HG02759 (cell line): Measurements from ENCODE around the gene TTC28.
"Not testable (repeated sequence)": the region's sequence is repeated elsewhere in the genome, so short reads cannot be mapped to it uniquely, and the experiment has no call there.

Experiments
- ATAC-seq: cut with Tn5 transposase; IDR thresholded peaks from one replicate; pipeline ENCODE4 v1.9.1; 2021; ENCODE audit warnings: mild to moderate bottlenecking, moderate library complexity; ENCODE audit not compliant: unreplicated experiment

The TTC28 gene

GRCh38 chr22:28566920-28567499, 112.6 kb downstream of the TTC28 start:
- not testable (repeated sequence) for ATAC-seq

GRCh38 chr22:28563636-28564035, 116.0 kb downstream of the TTC28 start:
- ATAC-seq = no peak

DNA sequence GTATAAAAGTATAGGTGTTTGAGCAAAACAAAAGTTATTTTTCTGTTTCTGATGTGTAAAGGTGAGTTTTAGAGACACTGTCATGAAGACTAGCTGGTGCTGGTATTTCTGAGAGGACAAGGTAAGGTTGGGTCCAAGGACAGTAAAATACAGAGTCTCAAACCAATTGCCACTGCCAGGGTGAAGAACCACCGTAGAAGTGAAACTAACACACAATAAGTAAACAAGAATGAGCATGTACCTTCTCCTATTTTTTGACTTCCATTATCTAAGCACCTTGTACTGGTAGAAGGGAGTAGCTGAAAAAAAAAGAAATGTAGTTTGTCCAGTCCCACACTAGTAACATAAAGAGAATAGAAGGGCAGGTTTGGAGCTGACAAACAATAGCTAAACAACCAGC, 117.3 kb downstream of the TTC28 start:
- no peak for ATAC-seq

DNA sequence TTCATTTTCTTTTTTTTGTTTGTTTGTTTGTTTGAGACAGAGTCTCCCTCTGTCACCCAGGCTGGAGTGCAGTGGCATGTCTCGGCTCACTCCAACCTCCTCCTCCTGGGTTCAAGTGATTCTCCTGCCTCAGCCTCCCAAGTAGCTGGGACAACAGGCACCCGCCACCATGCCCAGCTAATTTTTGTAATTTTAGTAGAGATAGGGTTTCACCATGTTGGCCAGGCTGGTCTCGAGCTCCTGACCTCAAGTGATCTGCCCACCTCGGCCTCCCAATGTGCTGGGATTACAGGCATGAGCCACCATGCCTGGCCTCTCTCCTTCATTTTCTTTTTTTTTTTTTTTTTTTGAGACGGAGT, 118.9 kb downstream of the TTC28 start:
- ATAC-seq = not testable (repeated sequence)

DNA sequence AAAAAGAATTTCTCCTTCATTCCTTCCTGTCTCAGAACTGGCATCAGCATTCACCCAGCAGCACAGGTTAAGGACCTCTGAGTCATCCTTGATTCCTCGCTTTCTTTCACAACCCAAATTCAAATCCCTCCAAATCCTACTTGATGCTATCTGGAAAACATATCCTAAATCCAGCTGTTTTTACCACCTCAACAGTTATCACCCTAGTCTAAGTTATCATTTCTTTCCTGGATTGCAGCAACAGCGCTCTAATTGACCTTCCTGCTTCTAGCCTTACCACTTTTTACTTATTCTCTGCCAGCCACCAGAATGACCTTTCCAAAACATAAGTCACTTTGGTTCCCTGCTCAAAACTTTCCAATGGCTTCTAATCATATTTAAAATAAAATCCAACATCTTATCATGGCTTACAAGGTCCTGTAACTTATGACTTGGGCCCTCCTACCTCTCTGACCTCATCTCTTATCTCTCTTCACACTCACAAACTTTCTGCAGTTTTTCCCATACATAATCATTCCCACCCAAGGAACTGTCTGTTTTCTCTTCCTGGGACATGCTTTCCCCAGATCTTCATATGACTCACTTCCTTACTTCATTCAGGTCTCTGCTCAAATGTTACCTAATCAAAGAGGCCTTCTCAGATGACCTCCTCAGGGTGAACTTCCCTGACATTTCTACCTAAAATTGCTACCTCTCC, 119.4 kb downstream of the TTC28 start:
- ATAC-seq = no peak

DNA sequence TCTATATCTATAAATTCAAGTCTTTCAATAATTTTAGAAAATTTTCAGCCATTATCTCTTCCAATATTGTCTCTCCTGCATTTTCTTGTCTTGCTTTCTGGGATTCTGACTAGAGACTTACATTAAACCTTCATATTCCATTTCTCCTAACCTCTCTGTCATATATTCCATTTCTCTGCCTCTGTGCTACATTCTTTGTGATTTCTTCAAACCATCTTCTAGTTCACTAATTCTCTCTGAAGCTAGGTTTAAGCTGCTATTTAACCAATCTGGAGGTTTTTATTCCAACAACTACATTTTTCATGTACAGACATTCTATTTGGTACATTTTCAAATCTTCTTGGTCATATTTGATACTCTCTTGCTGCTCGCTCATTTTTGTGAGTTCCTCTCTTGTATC, 122.5 kb downstream of the TTC28 start:
- no peak for ATAC-seq

- not testable (repeated sequence) for ATAC-seq
These were observed 126.4 kb downstream of the TTC28 start for GRCh38 chr22:28553108-28553866.

DNA sequence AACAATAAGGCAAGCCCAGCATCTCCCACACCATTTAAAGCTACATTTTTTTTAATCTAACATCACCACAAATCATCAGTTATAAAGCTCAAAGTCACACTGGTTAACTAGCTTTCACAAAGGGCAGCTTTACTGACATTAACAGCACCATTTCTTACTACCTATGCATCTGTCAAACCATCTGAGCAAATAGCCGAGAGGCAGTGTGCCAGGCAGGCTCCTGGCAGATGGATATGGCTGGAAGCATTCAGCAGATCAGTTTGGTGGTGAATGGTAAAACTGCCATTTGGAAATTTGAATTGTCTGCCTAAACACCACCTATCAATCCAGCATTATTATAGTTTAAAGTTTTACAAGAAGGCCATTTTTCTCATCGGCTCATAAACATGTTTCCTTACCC, 131.2 kb downstream of the TTC28 start:
- no peak for ATAC-seq

GRCh38 chr22:28547132-28547842, 132.4 kb downstream of the TTC28 start:
- ATAC-seq = no peak

- no peak for ATAC-seq
These were observed 135.2 kb downstream of the TTC28 start for GRCh38 chr22:28544431-28544868.

DNA sequence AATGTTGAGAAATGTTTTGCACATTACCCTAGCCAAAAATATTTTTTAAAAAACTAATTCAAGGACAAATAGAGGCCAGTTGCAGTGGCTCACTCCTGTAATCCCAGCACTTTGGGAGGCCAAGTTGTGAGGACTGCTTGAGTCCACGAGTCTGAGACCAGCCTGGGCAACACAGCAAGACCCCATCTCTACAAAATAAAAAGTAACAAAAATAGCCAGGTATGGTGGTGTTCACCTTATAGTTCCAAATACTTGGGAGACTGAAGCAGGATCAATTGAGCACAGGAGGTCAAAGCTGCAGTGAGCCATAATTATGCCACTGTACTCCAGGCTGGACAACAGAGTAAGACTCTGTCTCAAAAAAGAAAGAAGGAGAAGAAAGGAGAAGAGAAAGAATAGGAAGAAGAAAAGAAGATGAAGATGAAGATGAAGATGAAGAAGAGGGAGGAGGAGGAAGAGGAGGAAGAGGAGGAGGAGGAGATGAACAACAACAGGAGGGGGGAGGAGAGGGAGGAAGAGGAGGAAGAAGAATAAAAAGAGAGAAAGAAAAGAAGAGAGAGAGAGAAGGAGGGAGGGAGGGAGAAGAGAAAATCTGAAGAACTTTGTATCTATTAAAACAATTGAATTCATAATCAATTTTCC, 136.5 kb downstream of the TTC28 start:
- no peak for ATAC-seq

GRCh38 chr22:28541137-28541536, 138.5 kb downstream of the TTC28 start:
- ATAC-seq = no peak

GRCh38 chr22:28538922-28539321, 140.7 kb downstream of the TTC28 start:
- no peak for ATAC-seq

DNA sequence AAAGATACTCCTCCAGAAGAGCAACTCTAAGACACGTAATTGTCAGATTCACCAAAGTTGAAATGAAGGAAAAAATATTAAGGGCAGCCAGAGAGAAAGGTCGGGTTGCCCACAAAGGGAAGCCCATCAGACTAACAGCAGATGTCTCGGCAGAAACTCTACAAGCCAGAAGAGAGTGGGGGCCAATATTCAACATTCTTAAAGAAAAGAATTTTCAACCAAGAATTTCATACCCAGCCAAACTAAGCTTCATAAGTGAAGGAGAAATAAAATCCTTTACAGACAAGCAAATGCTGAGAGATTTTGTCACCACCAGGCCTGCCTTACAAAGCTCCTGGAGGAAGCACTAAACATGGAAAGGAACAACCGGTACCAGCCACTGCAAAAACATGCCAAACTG, 149.1 kb downstream of the TTC28 start:
- ATAC-seq = not testable (repeated sequence)

DNA sequence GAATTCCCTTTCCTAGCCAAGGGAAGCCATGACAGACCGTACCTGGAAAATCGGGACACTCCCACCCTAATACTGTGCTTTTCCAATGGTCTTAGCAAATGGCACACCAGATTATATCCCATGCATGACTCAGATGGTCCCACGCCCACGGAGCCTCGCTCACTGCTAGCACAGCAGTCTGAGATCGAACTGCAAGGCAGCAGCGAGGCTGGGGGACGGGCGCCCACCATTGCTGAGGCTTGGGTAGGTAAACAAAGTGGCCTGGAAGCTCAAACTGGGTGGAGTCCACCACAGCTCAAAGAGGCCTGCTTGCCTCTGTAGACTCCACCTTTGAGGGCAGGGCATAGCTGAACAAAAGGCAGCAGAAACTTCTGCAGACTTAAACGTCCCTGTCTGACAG, 150.5 kb downstream of the TTC28 start:
- not testable (repeated sequence) for ATAC-seq

- no peak for ATAC-seq
These were observed 158.2 kb downstream of the TTC28 start for GRCh38 chr22:28521451-28521850.

- ATAC-seq = no peak
These were observed 165.3 kb downstream of the TTC28 start for GRCh38 chr22:28514321-28514821.

DNA sequence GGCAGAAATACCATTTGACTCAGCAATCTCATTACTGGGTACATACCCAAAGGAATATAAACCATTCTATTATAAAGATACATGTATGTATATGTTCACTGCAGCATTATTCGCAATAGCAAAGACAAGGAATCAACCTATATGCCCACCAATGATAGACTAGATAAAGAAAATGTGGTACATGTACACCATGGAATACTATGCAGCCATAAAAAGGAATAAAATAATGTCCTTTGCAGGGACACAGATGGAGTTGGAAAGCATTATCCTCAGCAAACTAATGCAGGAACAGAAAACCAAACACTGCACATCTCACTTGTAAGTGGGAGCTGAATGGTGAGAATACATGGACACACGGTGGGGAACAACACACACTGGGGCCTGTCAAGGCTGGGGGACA, 167.3 kb downstream of the TTC28 start:
- not testable (repeated sequence) for ATAC-seq

DNA sequence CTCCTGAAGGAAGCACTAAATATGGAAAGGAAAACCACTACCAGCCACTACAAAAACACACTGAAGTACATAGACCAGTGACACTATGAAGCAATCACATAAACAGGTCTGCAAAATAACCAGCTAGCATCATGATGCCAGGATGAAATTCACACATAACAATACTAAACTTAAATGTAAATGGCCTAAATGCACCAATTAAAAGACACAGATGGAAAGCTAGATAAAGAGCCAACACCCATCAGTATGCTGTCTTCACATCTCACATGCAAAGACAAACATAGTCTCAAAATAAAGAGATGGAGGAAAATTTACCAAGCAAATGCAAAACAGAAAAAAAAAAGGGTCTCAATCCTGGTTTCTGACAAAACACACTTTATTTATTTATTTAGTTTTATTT, 171.7 kb downstream of the TTC28 start:
- no peak for ATAC-seq

DNA sequence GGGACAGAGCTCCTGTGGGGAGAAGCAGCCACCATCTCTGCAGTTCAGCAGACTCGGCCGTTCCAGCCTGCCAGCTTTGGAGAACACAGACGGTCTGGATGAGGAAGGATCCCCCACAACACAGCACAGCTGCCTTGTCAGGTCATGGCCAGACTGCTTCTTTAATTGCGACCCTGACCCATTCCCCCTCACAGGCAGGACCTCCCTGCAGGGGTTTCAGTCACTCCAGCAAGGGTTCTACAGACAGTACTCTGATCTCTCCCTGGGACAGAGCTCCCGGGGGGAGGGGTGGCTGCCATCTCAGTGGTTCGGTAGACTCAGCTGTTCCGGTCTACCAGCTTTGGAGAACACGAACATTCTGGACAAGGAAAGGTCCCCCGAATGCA, 173.5 kb downstream of the TTC28 start:
- no peak for ATAC-seq
